ENCODE data around the gene BHLHE41.
A peak's percentile ranks its signal among the peaks of the same experiment; 100 is the strongest.

The BHLHE41 gene

GRCh38 chr12:26113181-26113654, 11.6 kb downstream of the BHLHE41 start:
- H3K9ac ChIP-seq (ENCODE audit: low read depth, low read length, poor library complexity, severe bottlenecking) = peak overlapping the region; percentile 79

GRCh38 chr12:26112703-26113147, 12.1 kb downstream of the BHLHE41 start:
- peak overlapping the region; percentile 78 for H3K4me2 ChIP-seq (ENCODE audit: low read depth, low read length, poor library complexity, severe bottlenecking)
- peaks cover 18% of the 10 kb centered on the region for H3K4me1 ChIP-seq (ENCODE audit: insufficient read depth, low read length, poor library complexity, severe bottlenecking)
- H3K4me3 ChIP-seq (ENCODE audit: low read length, poor library complexity, severe bottlenecking) = no peak overlapping the region
- no peaks in the 10 kb centered on the region for H3K36me3 ChIP-seq (ENCODE audit: insufficient read depth, low read length)
- no peaks in the 10 kb centered on the region for H4K20me1 ChIP-seq (ENCODE audit: insufficient read depth, low read length, poor library complexity, severe bottlenecking)
- H3K9ac ChIP-seq (ENCODE audit: low read depth, low read length, poor library complexity, severe bottlenecking) = no peak overlapping the region
- H3F3A ChIP-seq (ENCODE audit: low read depth) = no peaks in the 10 kb centered on the region
- no peak overlapping the region for H2AFZ ChIP-seq (ENCODE audit: low read length)
- H3K27me3 ChIP-seq (ENCODE audit: insufficient read depth, low read length, poor library complexity, severe bottlenecking) = no peaks in the 10 kb centered on the region
- no peaks in the 10 kb centered on the region for H3K9me2 ChIP-seq (replicated peaks; ENCODE audit: low read depth, low read length)
- no peaks in the 10 kb centered on the region for H3K79me2 ChIP-seq (ENCODE audit: insufficient read depth, low read length)
- TF ChIP-seq EZH2phosphoT487 (IDR thresholded peaks at IDR 0.05; ENCODE audit: borderline replicate concordance) = no peak
- TF ChIP-seq, protein P1, sequence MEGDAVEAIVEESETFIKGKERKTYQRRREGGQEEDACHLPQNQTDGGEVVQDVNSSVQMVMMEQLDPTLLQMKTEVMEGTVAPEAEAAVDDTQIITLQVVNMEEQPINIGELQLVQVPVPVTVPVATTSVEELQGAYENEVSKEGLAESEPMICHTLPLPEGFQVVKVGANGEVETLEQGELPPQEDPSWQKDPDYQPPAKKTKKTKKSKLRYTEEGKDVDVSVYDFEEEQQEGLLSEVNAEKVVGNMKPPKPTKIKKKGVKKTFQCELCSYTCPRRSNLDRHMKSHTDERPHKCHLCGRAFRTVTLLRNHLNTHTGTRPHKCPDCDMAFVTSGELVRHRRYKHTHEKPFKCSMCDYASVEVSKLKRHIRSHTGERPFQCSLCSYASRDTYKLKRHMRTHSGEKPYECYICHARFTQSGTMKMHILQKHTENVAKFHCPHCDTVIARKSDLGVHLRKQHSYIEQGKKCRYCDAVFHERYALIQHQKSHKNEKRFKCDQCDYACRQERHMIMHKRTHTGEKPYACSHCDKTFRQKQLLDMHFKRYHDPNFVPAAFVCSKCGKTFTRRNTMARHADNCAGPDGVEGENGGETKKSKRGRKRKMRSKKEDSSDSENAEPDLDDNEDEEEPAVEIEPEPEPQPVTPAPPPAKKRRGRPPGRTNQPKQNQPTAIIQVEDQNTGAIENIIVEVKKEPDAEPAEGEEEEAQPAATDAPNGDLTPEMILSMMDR (conservative IDR thresholded peaks at IDR 0.05; ENCODE audit: low read length) = no peak
- no peaks in the 10 kb centered on the region for H3K9me3 ChIP-seq (ENCODE audit: insufficient read depth, low read depth, low read length)

More at GRCh38 chr12:26113181-26113654, 11.6 kb downstream of the BHLHE41 start:
- Histone ChIP-seq H3K4me2 (ENCODE audit: low read depth, low read length, poor library complexity, severe bottlenecking) (peak overlapping the region; percentile 78), H3K27me3 (ENCODE audit: insufficient read depth, low read length, poor library complexity, severe bottlenecking) (no peaks in the 10 kb centered on the region), H3K79me2 (ENCODE audit: insufficient read depth, low read length) (no peaks in the 10 kb centered on the region), H3K9me2 (replicated peaks; ENCODE audit: low read depth, low read length) (no peaks in the 10 kb centered on the region), H3K4me1 (ENCODE audit: insufficient read depth, low read length, poor library complexity, severe bottlenecking) (peaks cover 18% of the 10 kb centered on the region), H3F3A (ENCODE audit: low read depth) (no peaks in the 10 kb centered on the region), H3K9me3 (ENCODE audit: insufficient read depth, low read depth, low read length) (no peaks in the 10 kb centered on the region), H2AFZ (ENCODE audit: low read length) (0 out of 2 replicates have a peak overlapping the region, but pooled peaks have one; percentile 94), H3K36me3 (ENCODE audit: insufficient read depth, low read length) (no peaks in the 10 kb centered on the region), H4K20me1 (ENCODE audit: insufficient read depth, low read length, poor library complexity, severe bottlenecking) (no peaks in the 10 kb centered on the region), H3K4me3 (ENCODE audit: low read length, poor library complexity, severe bottlenecking) (peak overlapping the region; percentile 83)
- no peak for TF ChIP-seq EZH2phosphoT487 (IDR thresholded peaks at IDR 0.05; ENCODE audit: borderline replicate concordance)
- TF ChIP-seq, protein P1 (conservative IDR thresholded peaks at IDR 0.05; ENCODE audit: low read length) = no peak

DNA sequence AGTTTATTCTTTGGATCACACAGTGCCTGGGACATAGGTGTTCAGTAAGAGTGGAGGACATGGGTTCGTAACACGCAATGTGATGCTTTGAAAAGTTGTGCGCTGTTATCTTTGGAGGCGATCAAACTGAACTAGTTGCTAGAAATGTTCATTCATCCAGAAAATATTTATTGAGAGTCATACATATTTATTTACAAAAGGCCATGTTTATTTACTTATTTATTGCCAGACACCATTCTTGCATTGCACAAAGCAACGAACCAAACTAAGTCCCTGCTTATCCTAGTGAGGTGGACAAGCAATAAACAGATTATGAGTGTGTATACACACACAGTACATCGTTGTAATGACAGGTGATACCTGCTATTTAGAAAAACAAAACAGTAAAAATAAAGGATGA, 12.6 kb downstream of the BHLHE41 start:
- Histone ChIP-seq H4K20me1 (ENCODE audit: insufficient read depth, low read length, poor library complexity, severe bottlenecking) (no peaks in the 10 kb centered on the region), H3K4me1 (ENCODE audit: insufficient read depth, low read length, poor library complexity, severe bottlenecking) (peaks cover 18% of the 10 kb centered on the region), H3K4me2 (ENCODE audit: low read depth, low read length, poor library complexity, severe bottlenecking) (no peak overlapping the region), H3K36me3 (ENCODE audit: insufficient read depth, low read length) (no peaks in the 10 kb centered on the region), H2AFZ (ENCODE audit: low read length) (no peak overlapping the region), H3K4me3 (ENCODE audit: low read length, poor library complexity, severe bottlenecking) (no peak overlapping the region), H3K9me3 (ENCODE audit: insufficient read depth, low read depth, low read length) (no peaks in the 10 kb centered on the region), H3K9ac (ENCODE audit: low read depth, low read length, poor library complexity, severe bottlenecking) (no peak overlapping the region), H3F3A (ENCODE audit: low read depth) (no peaks in the 10 kb centered on the region), H3K79me2 (ENCODE audit: insufficient read depth, low read length) (no peaks in the 10 kb centered on the region), H3K27me3 (ENCODE audit: insufficient read depth, low read length, poor library complexity, severe bottlenecking) (no peaks in the 10 kb centered on the region), H3K9me2 (replicated peaks; ENCODE audit: low read depth, low read length) (no peaks in the 10 kb centered on the region)
- no peak for TF ChIP-seq EZH2phosphoT487 (IDR thresholded peaks at IDR 0.05; ENCODE audit: borderline replicate concordance)
- TF ChIP-seq, protein P1 (conservative IDR thresholded peaks at IDR 0.05; ENCODE audit: low read length) = no peak

Data from Loucy (cell line).